Keratinocyte (primary cell): ENCODE data around the gene IL17RC. TPM values are rescaled to one million over a fixed set of nuclear protein-coding genes. Genes with fewer than 3 reads are reported as not detected.

Experiments
- DNase-seq: peaks from one replicate; pipeline ENCODE4 v3.0.0-alpha.2; 2011; ENCODE audit warnings: low read depth, missing footprints, low spot score
- FAIRE-seq: peaks from 2 replicates; lab custom pipeline; 2011; peaks lifted over from hg19 to GRCh38; lab: Jason Lieb, UNC
- H2AFZ ChIP-seq: 2 replicates; pipeline ENCODE4 v1.6.0; 2012; ENCODE audit warnings: low read length, control low read depth, inconsistent platforms; ENCODE audit not compliant: control insufficient read depth
- H3K27ac ChIP-seq: 2 replicates; pipeline ENCODE4 v1.5.1; 2011; ENCODE audit warnings: low read length; ENCODE audit not compliant: control insufficient read depth, insufficient read depth
- H3K27me3 ChIP-seq: 3 replicates; pipeline ENCODE4 v1.6.0; 2011; ENCODE audit warnings: low read length; ENCODE audit not compliant: control insufficient read depth, insufficient read depth; ENCODE audit errors: extremely low read depth
- H3K36me3 ChIP-seq, 2 experiments: 2 replicates in 1 of 2; 3 replicates in 1 of 2; pipeline ENCODE4 v1.5.1; 2011; ENCODE audit warnings: low read length in 2 of 2, mild to moderate bottlenecking in 1 of 2; ENCODE audit not compliant: control insufficient read depth in 2 of 2, insufficient read depth in 2 of 2; ENCODE audit errors: extremely low read depth in 1 of 2
- H3K4me1 ChIP-seq: 3 replicates; pipeline ENCODE4 v1.5.1; 2011; ENCODE audit warnings: low read length; ENCODE audit not compliant: control insufficient read depth, insufficient read depth; ENCODE audit errors: extremely low read depth
- H3K4me2 ChIP-seq: 3 replicates; pipeline ENCODE4 v1.6.0; 2011; ENCODE audit warnings: low read depth, low read length; ENCODE audit not compliant: control insufficient read depth, insufficient read depth; ENCODE audit errors: extremely low read depth
- H3K4me3 ChIP-seq, 3 experiments: fragments of 200-600 bp in 1 of 3; sonication (generic) in 1 of 3; 2 replicates in 2 of 3; 3 replicates in 1 of 3; pipeline ENCODE4 v1.5.1; 2011 to 2016; ENCODE audit warnings: low read length in 3 of 3, mild to moderate bottlenecking in 3 of 3, control low read depth in 2 of 3, inconsistent platforms in 1 of 3, low read depth in 1 of 3, mixed read lengths in 1 of 3, mixed run types in 1 of 3, moderate library complexity in 1 of 3; ENCODE audit not compliant: control insufficient read depth in 2 of 3, insufficient read depth in 2 of 3; ENCODE audit errors: extremely low read depth in 1 of 3
- H3K79me2 ChIP-seq: 2 replicates; pipeline ENCODE4 v1.6.0; 2012; ENCODE audit warnings: low read length; ENCODE audit not compliant: control insufficient read depth, insufficient read depth
- H3K9ac ChIP-seq: 3 replicates; pipeline ENCODE4 v1.6.0; 2011; ENCODE audit warnings: low read length; ENCODE audit not compliant: control insufficient read depth, insufficient read depth; ENCODE audit errors: extremely low read depth
- H3K9me1 ChIP-seq: 3 replicates; pipeline ENCODE4 v1.6.0; 2011; ENCODE audit warnings: low read length; ENCODE audit not compliant: control insufficient read depth, insufficient read depth; ENCODE audit errors: extremely low read depth
- H3K9me3 ChIP-seq: 2 replicates; pipeline ENCODE4 v1.5.1; 2012; ENCODE audit warnings: low read depth, low read length; ENCODE audit not compliant: control insufficient read depth
- H4K20me1 ChIP-seq: 3 replicates; pipeline ENCODE4 v1.6.0; 2011; ENCODE audit warnings: low read length; ENCODE audit not compliant: control insufficient read depth, insufficient read depth; ENCODE audit errors: extremely low read depth
- EZH2 ChIP-seq: IDR thresholded peaks from one replicate; pipeline ENCODE4 v1.6.1; 2012; ENCODE audit warnings: inconsistent platforms, mild to moderate bottlenecking, low read length, moderate library complexity
- dilution Hi-C: fragments of 300-500 bp; cut with MboI; formaldehyde crosslinking; loops from one replicate; pipeline ENCODE4 v1.7.0; 2020; ENCODE audit warnings: low sequenced_read_pairs; ENCODE audit not compliant: extremely low pct_ligation_motif_present
- polyA plus RNA-seq, 5 experiments: library from polyadenylated mRNA; depleted of rRNA in 3 of 5; stranded (reverse) in 3 of 5; stranded (forward) in 1 of 5; unstranded in 1 of 5; fragments of >200 nt; gene quantifications; 1 replicate in 1 of 5; 2 replicates in 3 of 5; 3 replicates in 1 of 5; pipeline versions ENCODE4 v1.2.1 to v1.2.3, GENCODE V29; 2011 to 2012; ENCODE audit warnings: missing spikeins in 2 of 5, low read depth in 1 of 5, low replicate concordance in 1 of 5
- TF ChIP-seq, protein P1 (sequence below), 3 experiments: IDR thresholded peaks in 1 of 3; conservative IDR thresholded peaks in 1 of 3; optimal IDR thresholded peaks in 1 of 3; 2 replicates in 2 of 3; 3 replicates in 1 of 3; pipeline versions ENCODE3 to v1.5.1; 2011; ENCODE audit warnings: low read length in 3 of 3, mild to moderate bottlenecking in 3 of 3, moderate library complexity in 2 of 3, control low read depth in 1 of 3, inconsistent platforms in 1 of 3; ENCODE audit not compliant: insufficient read depth in 2 of 3; ENCODE audit errors: extremely low read depth in 1 of 3

Gene IL17RC
- polyA plus RNA-seq, 1 donor (not counting 4 experiments of a cell fraction or from before 2014, with no cell fraction given), result 6.3 TPM

- peaks cover 0 to 15% of the 10 kb centered on the region in 2 experiments for H3K36me3 ChIP-seq
- H3K9me1 ChIP-seq, result no peaks in the 10 kb centered on the region
- dilution Hi-C loops, result no loop called here
- H2AFZ ChIP-seq, result no peak overlapping the region
- no peaks in the 10 kb centered on the region for H3K27me3 ChIP-seq
- peaks cover 5% of the 10 kb centered on the region for H3K4me1 ChIP-seq
- H3K9ac ChIP-seq, result no peak overlapping the region
- peak overlapping the region; percentile 85 for H3K4me2 ChIP-seq
- DNase-seq, result no peak
- TF ChIP-seq, protein P1, sequence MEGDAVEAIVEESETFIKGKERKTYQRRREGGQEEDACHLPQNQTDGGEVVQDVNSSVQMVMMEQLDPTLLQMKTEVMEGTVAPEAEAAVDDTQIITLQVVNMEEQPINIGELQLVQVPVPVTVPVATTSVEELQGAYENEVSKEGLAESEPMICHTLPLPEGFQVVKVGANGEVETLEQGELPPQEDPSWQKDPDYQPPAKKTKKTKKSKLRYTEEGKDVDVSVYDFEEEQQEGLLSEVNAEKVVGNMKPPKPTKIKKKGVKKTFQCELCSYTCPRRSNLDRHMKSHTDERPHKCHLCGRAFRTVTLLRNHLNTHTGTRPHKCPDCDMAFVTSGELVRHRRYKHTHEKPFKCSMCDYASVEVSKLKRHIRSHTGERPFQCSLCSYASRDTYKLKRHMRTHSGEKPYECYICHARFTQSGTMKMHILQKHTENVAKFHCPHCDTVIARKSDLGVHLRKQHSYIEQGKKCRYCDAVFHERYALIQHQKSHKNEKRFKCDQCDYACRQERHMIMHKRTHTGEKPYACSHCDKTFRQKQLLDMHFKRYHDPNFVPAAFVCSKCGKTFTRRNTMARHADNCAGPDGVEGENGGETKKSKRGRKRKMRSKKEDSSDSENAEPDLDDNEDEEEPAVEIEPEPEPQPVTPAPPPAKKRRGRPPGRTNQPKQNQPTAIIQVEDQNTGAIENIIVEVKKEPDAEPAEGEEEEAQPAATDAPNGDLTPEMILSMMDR (optimal IDR thresholded peaks at IDR 0.05 in 1 of 3, IDR thresholded peaks at IDR 0.05 in 1 of 3, conservative IDR thresholded peaks at IDR 0.05 in 1 of 3; ENCODE audit: extremely low read depth in 1 of 3, insufficient read depth in 2 of 3, low read length in 3 of 3), result no peak
- no peak for TF ChIP-seq EZH2
- no peak overlapping the region for H3K4me3 ChIP-seq
- H3K27ac ChIP-seq, result no peak overlapping the region
- FAIRE-seq, result no peak
- H3K79me2 ChIP-seq, result no peaks in the 10 kb centered on the region
- no peaks in the 10 kb centered on the region for H3K9me3 ChIP-seq
- no peaks in the 10 kb centered on the region for H4K20me1 ChIP-seq
These were observed 28.5 kb downstream of the IL17RC start for GRCh38 chr3:9945358-9945757.

GRCh38 chr3:9946112-9947024 lies 29.5 kb downstream of the IL17RC start:
- Histone ChIP-seq H3K9ac (peak overlapping the region; percentile 80), H3K4me2 (peak overlapping the region; percentile 85), H3K4me1 (peaks cover 5% of the 10 kb centered on the region), H2AFZ (peak overlapping the region; percentile 94), H4K20me1 (no peaks in the 10 kb centered on the region), H3K27ac (peak overlapping the region; percentile 69), H3K27me3 (no peaks in the 10 kb centered on the region), H3K9me3 (no peaks in the 10 kb centered on the region), H3K79me2 (no peaks in the 10 kb centered on the region), H3K9me1 (no peaks in the 10 kb centered on the region), H3K4me3 (peak overlapping the region; percentile 52 to 79 (median 78)), H3K36me3 (peaks cover 0 to 12% of the 10 kb centered on the region in 2 experiments)
- FAIRE-seq (no peak), DNase-seq (no peak)
- TF ChIP-seq, protein P1 (optimal IDR thresholded peaks at IDR 0.05 in 1 of 3, IDR thresholded peaks at IDR 0.05 in 1 of 3, conservative IDR thresholded peaks at IDR 0.05 in 1 of 3; ENCODE audit: extremely low read depth in 1 of 3, insufficient read depth in 2 of 3, low read length in 3 of 3), result peak; percentile 54 to 94 (median 86)
- no peak for TF ChIP-seq EZH2
- dilution Hi-C loops, result no loop called here
